CD4-positive, alpha-beta T cell (primary cell): ENCODE data around the gene IER5. TPM values are rescaled to one million over a fixed set of nuclear protein-coding genes. Genes with fewer than 3 reads are reported as not detected.

ENCODE experiments used
- ATAC-seq: fragments of 200-7000 bp; cut with Tn5 transposase; one replicate; pipeline ENCODE4 v1.10.0; 2022; ENCODE audit warnings: mild to moderate bottlenecking; ENCODE audit not compliant: poor library complexity
- CTCF ChIA-PET: fragments of 350-600 bp; sonication (Branson Sonifier 250); formaldehyde crosslinking; loops from one replicate; lab custom pipeline; 2021; ENCODE audit warnings: antibody characterized with exemption, inconsistent platforms; lab: Charles Lee
- POLR2A ChIA-PET: fragments of 350-600 bp; sonication (Branson Sonifier 250); formaldehyde crosslinking; loops from one replicate; lab custom pipeline; 2021; ENCODE audit warnings: antibody characterized with exemption, inconsistent platforms; lab: Charles Lee
- DNase-seq, 14 experiments: peaks; one replicate each; pipeline ENCODE4 v3.0.0-alpha.2; 2013 to 2020; ENCODE audit warnings: mixed read lengths in 2 of 14
- H3K27ac ChIP-seq, 2 donors: one replicate each; pipeline versions ENCODE4 v1.5.1 to v1.7.0; 2013; ENCODE audit warnings: low read length in 2 of 2, low read depth in 1 of 2, mild to moderate bottlenecking in 1 of 2
- H3K27me3 ChIP-seq, 2 experiments: 1 replicate in 1 of 2; 2 replicates in 1 of 2; pipeline versions ENCODE4 v1.6.1 to v1.7.0; 2013; ENCODE audit warnings: low read length in 2 of 2, control low read depth in 1 of 2, mild to moderate bottlenecking in 1 of 2, moderate library complexity in 1 of 2; ENCODE audit not compliant: insufficient read depth in 2 of 2, control insufficient read depth in 1 of 2
- H3K36me3 ChIP-seq: one replicate; pipeline ENCODE4 v1.6.1; 2013; ENCODE audit warnings: low read length, control low read depth; ENCODE audit not compliant: insufficient read depth
- H3K4me1 ChIP-seq: one replicate; pipeline ENCODE4 v1.6.1; 2013; ENCODE audit warnings: low read length, control low read depth; ENCODE audit not compliant: insufficient read depth
- H3K4me3 ChIP-seq: one replicate; pipeline ENCODE4 v1.5.1; 2013; ENCODE audit warnings: mild to moderate bottlenecking, low read length, moderate library complexity
- H3K9me3 ChIP-seq, 2 experiments: 1 replicate in 1 of 2; 2 replicates in 1 of 2; pipeline versions ENCODE4 v1.6.1 to v1.7.0; 2013; ENCODE audit warnings: low read length in 2 of 2, mild to moderate bottlenecking in 2 of 2, control low read depth in 1 of 2, moderate library complexity in 1 of 2; ENCODE audit not compliant: control insufficient read depth in 1 of 2, insufficient read depth in 1 of 2
- H3K27ac Mint-ChIP-seq: one replicate; pipeline ENCODE4 v1.8.0; 2020; ENCODE audit warnings: mixed read lengths
- H3K27me3 Mint-ChIP-seq: one replicate; pipeline ENCODE4 v1.8.0; 2021; ENCODE audit warnings: mixed read lengths
- H3K36me3 Mint-ChIP-seq: one replicate; pipeline ENCODE4 v1.8.0; 2021; ENCODE audit warnings: low read depth, mixed read lengths
- H3K4me1 Mint-ChIP-seq: one replicate; pipeline ENCODE4 v1.8.0; 2021; ENCODE audit warnings: low read depth, mixed read lengths
- H3K4me3 Mint-ChIP-seq: one replicate; pipeline ENCODE4 v1.8.0; 2020; ENCODE audit warnings: mild to moderate bottlenecking, mixed read lengths
- H3K9me3 Mint-ChIP-seq: one replicate; pipeline ENCODE4 v1.8.0; 2020; ENCODE audit warnings: mixed read lengths
- intact Hi-C, 2 experiments: fragments of 100-400 bp; cut with DNase I in 1 of 2; cut with micrococcal nuclease in 1 of 2; formaldehyde crosslinking; loops; one replicate each; pipeline versions ENCODE4 v1.15.1 to v1.9.0; 2023 to 2025; cut with DNase I, micrococcal nuclease
- total RNA-seq, 174 experiments: library from RNA in 2 of 174; stranded (reverse) in 2 of 174; gene quantifications; one replicate each; pipeline ENCODE4 v1.2.3 and lab custom pipeline; 2021 to 2026
- TF ChIP-seq, protein P1 (sequence below): fragments of 200-600 bp; IDR thresholded peaks from one replicate; pipeline ENCODE4 v1.8.0; 2022; ENCODE audit warnings: antibody characterized with exemption, mild to moderate bottlenecking

Gene IER5
- total RNA-seq, 2 experiments from 2014 or later, result 53.8 to 54.1 TPM

DNA sequence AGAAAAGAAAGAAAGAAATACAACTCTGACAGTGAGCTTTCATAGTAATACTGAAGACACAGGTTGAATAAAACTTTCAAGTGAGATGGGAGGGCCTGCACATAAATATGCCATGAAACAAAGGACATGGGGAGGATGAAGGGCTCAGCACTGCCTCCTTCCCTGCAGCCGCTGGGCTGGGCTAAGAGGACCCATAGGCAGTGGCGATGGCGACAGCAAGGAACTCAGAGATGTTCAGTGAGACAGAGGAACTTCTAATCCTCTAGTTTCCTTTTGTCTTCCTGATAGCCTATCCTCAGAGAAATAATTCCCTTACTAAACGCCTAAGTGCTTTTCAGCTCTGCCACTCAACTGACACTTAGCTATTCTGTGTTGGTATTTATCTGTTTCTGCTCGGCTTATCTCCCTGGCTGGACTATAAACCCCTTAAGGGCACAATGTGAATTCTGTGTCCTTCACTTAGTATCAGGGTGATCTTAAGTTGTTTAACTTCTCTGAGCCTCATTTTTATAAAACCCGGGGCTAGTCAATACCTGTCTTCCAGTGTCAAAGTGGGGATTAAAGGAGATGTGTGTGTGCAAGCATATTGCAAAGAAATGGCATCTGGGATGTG, 24.4 kb upstream of the IER5 start:
- H3K4me3 Mint-ChIP-seq, result no peak overlapping the region
- ATAC-seq, result no peak

DNA sequence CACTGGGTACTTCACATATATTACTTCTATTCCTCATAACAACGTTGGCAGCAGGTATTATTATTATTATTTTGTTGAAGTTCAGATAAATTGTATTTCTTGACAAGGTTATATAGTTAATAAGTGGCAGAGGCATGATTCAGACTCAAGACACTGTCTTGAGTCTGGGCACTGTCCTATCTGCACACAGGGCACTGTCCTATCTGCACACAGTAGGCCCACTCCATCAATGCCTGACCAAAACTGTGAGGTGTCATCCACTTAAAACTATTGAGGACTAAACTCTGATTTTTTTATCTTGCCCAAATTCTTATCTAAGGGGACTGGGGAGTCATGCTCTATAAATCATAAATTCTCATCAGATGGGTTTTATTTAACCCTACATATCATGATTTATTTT, 23.8 kb upstream of the IER5 start:
- H3K4me3 Mint-ChIP-seq, result no peak overlapping the region
- no peaks in the 10 kb centered on the region for H3K27me3 ChIP-seq
- TF ChIP-seq, protein P1, sequence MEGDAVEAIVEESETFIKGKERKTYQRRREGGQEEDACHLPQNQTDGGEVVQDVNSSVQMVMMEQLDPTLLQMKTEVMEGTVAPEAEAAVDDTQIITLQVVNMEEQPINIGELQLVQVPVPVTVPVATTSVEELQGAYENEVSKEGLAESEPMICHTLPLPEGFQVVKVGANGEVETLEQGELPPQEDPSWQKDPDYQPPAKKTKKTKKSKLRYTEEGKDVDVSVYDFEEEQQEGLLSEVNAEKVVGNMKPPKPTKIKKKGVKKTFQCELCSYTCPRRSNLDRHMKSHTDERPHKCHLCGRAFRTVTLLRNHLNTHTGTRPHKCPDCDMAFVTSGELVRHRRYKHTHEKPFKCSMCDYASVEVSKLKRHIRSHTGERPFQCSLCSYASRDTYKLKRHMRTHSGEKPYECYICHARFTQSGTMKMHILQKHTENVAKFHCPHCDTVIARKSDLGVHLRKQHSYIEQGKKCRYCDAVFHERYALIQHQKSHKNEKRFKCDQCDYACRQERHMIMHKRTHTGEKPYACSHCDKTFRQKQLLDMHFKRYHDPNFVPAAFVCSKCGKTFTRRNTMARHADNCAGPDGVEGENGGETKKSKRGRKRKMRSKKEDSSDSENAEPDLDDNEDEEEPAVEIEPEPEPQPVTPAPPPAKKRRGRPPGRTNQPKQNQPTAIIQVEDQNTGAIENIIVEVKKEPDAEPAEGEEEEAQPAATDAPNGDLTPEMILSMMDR, result no peak
- H3K36me3 Mint-ChIP-seq, result peaks cover 10% of the 10 kb centered on the region
- CTCF ChIA-PET, result no interaction called here
- H3K9me3 ChIP-seq, result peaks cover 0 to 3% of the 10 kb centered on the region in 2 experiments
- H3K4me3 ChIP-seq, result no peak overlapping the region
- no peak overlapping the region for H3K27ac ChIP-seq
- no peaks in the 10 kb centered on the region for H3K27me3 Mint-ChIP-seq
- no peaks in the 10 kb centered on the region for H3K36me3 ChIP-seq
- H3K4me1 ChIP-seq, result peaks cover 13% of the 10 kb centered on the region
- DNase-seq (no peak), ATAC-seq (no peak)
- H3K27ac Mint-ChIP-seq, result no peak overlapping the region
- POLR2A ChIA-PET, result no interaction called here
- H3K4me1 Mint-ChIP-seq, result peaks cover 26% of the 10 kb centered on the region
- intact Hi-C loops, result no loop called here
- no peaks in the 10 kb centered on the region for H3K9me3 Mint-ChIP-seq

More for the DNA sequence above, 24.4 kb upstream of the IER5 start:
- no peaks in the 10 kb centered on the region for H3K27me3 Mint-ChIP-seq
- ChIA-PET POLR2A (no interaction called here), CTCF (interaction anchor here (1.8 kb wide), 1 partner anchor 78 kb away, joined by 6 read pairs; no protein-coding TSS in a partner anchor)
- no peak overlapping the region for H3K4me3 ChIP-seq
- H3K27me3 ChIP-seq, result no peaks in the 10 kb centered on the region
- DNase-seq, result no peak
- peaks cover 26% of the 10 kb centered on the region for H3K4me1 Mint-ChIP-seq
- H3K27ac Mint-ChIP-seq, result no peak overlapping the region
- H3K9me3 ChIP-seq, result peaks cover 5 to 9% of the 10 kb centered on the region in 2 experiments
- TF ChIP-seq, protein P1, result no peak
- H3K36me3 ChIP-seq, result peaks cover 2% of the 10 kb centered on the region
- H3K36me3 Mint-ChIP-seq, result peaks cover 16% of the 10 kb centered on the region
- intact Hi-C loops, result no loop called here
- no peaks in the 10 kb centered on the region for H3K9me3 Mint-ChIP-seq
- H3K27ac ChIP-seq, result no peak overlapping the region
- peaks cover 13% of the 10 kb centered on the region for H3K4me1 ChIP-seq

DNA sequence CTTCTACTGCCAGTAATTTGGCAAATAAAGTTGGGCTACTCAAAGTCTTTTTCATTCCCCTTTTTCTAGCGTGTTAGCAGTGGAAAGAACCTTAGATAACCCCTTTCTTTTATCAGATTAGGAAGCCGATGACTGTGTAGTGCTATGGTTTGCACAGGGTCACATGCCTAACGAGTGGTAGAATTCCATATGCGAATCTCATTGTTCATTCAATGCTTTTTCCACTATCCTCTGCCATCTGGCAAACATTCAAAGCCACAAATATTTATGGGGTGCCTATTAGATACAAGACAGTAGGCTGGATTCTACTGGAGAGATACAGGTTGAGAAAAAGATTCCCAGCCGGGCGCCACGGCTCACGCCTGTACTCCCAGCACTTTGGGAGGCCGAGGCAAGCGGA, 14.9 kb upstream of the IER5 start:
- Mint-ChIP-seq H3K27ac (no peak overlapping the region), H3K4me3 (no peak overlapping the region), H3K9me3 (no peaks in the 10 kb centered on the region), H3K27me3 (peaks cover 17% of the 10 kb centered on the region), H3K4me1 (no peaks in the 10 kb centered on the region), H3K36me3 (no peaks in the 10 kb centered on the region)
- CTCF ChIA-PET, result no interaction called here
- no peak overlapping the region for H3K27ac ChIP-seq
- no peaks in the 10 kb centered on the region for H3K9me3 ChIP-seq
- POLR2A ChIA-PET, result no interaction called here
- ATAC-seq (no peak), DNase-seq (no peak)
- H3K27me3 ChIP-seq, result peaks cover 0 to 6% of the 10 kb centered on the region in 2 experiments
- H3K4me1 ChIP-seq, result no peaks in the 10 kb centered on the region
- intact Hi-C loops, result no loop called here
- H3K36me3 ChIP-seq, result no peaks in the 10 kb centered on the region
- TF ChIP-seq, protein P1, result no peak
- H3K4me3 ChIP-seq, result no peak overlapping the region
